ENCODE results near the gene MYOCD. TPM values are rescaled to one million over a fixed set of nuclear protein-coding genes. Genes with fewer than 3 reads are reported as not detected.

The MYOCD gene
- total and polyA plus RNA-seq, 4 donors = 0.05 to 0.59 (median 0.23) TPM

GRCh38 chr17:12664252-12664651, 1.4 kb upstream of the MYOCD start:
- no peaks in the 10 kb centered on the region for H3K9me3 ChIP-seq (ENCODE audit: control insufficient read depth in 4 of 4, low read length in 3 of 4)
- no peak overlapping the region for H3K27ac ChIP-seq (ENCODE audit: low read depth in 1 of 2, low read length in 2 of 2)
- H3K27me3 ChIP-seq (ENCODE audit: control insufficient read depth in 4 of 4, insufficient read depth in 4 of 4, low read length in 3 of 4) = peaks cover 0 to 34% (median 7%) of the 10 kb centered on the region in 4 donors
- DNase-seq (ENCODE audit: low spot score) = no peak
- WGBS = 76% methylated on average over 11 of the region's 11 CpGs
- TF ChIP-seq HNF4A (conservative IDR thresholded peaks at IDR 0.05) = no peak
- no peak for TF ChIP-seq JUND (IDR thresholded peaks at IDR 0.05)
- TF ChIP-seq ATF3 (IDR thresholded peaks at IDR 0.05) = no peak
- TF ChIP-seq HNF4G (IDR thresholded peaks at IDR 0.05) = no peak
- no peak for TF ChIP-seq MAX (IDR thresholded peaks at IDR 0.05)
- TF ChIP-seq SP1 (IDR thresholded peaks at IDR 0.05) = no peak
- no peak for TF ChIP-seq CTCF (IDR thresholded peaks at IDR 0.05; ENCODE audit: low read depth, low read length, missing input control)
- no peak for TF ChIP-seq ZBTB33 (IDR thresholded peaks at IDR 0.05)
- TF ChIP-seq NR2F2 (IDR thresholded peaks at IDR 0.05) = no peak
- TF ChIP-seq EGR1 (IDR thresholded peaks at IDR 0.05; ENCODE audit: low read depth in 2 of 2) = no peak
- TF ChIP-seq GABPA (IDR thresholded peaks at IDR 0.05 in 1 of 2, conservative IDR thresholded peaks at IDR 0.05 in 1 of 2) = no peak
- TF ChIP-seq FOXA2 (IDR thresholded peaks at IDR 0.05) = no peak
- no peak for TF ChIP-seq RAD21 (IDR thresholded peaks at IDR 0.05)
- no peak for TF ChIP-seq RXRA (IDR thresholded peaks at IDR 0.05)
- no peak for TF ChIP-seq FOXA1 (IDR thresholded peaks at IDR 0.05)
- no peaks in the 10 kb centered on the region for H3K36me3 ChIP-seq (ENCODE audit: control insufficient read depth in 4 of 4, insufficient read depth in 3 of 4, low read depth in 1 of 4, low read length in 3 of 4)
- H3K4me3 ChIP-seq (ENCODE audit: low read depth in 1 of 3, low read length in 3 of 3) = no peak overlapping the region
- H3K9ac ChIP-seq (ENCODE audit: low read depth in 1 of 2, low read length in 2 of 2) = no peak overlapping the region
- peaks cover 4 to 12% (median 8%) of the 10 kb centered on the region in 4 donors for H3K4me1 ChIP-seq (ENCODE audit: control insufficient read depth in 4 of 4, insufficient read depth in 4 of 4, low read length in 3 of 4)

DNA sequence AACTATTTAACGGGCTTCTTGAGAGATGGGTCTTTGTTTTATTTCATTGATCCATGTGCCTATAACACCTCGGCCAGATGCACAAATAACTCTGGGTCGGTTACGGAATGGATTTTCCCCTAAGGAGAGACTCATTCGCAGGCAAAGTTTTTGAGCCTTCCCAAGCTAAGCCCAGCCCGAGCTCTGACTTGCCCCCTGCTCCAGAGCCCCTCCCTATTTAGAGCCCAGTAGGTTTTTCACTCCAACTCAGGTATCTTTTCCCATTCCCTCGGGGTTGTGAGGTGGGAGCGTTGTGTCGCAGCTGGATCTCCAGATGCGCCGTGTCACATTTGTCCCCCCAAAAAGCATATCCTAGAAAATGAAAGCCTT, 812 bp upstream of the MYOCD start:
- H3K4me3 ChIP-seq (ENCODE audit: low read depth in 1 of 3, low read length in 3 of 3) = peak overlapping the region in 2 of 3 donors; percentile 38 to 40
- no peak for DNase-seq (ENCODE audit: low spot score)
- H3K36me3 ChIP-seq (ENCODE audit: control insufficient read depth in 4 of 4, insufficient read depth in 3 of 4, low read depth in 1 of 4, low read length in 3 of 4) = no peaks in the 10 kb centered on the region
- H3K4me1 ChIP-seq (ENCODE audit: control insufficient read depth in 4 of 4, insufficient read depth in 4 of 4, low read length in 3 of 4) = peaks cover 4 to 12% (median 8%) of the 10 kb centered on the region in 4 donors
- TF ChIP-seq NR2F2 (IDR thresholded peaks at IDR 0.05) = no peak
- no peak for TF ChIP-seq RAD21 (IDR thresholded peaks at IDR 0.05)
- TF ChIP-seq MAX (IDR thresholded peaks at IDR 0.05) = no peak
- TF ChIP-seq HNF4A (conservative IDR thresholded peaks at IDR 0.05) = no peak
- TF ChIP-seq CTCF (IDR thresholded peaks at IDR 0.05; ENCODE audit: low read depth, low read length, missing input control) = no peak
- no peak for TF ChIP-seq JUND (IDR thresholded peaks at IDR 0.05)
- no peak for TF ChIP-seq ATF3 (IDR thresholded peaks at IDR 0.05)
- TF ChIP-seq EGR1 (IDR thresholded peaks at IDR 0.05; ENCODE audit: low read depth in 2 of 2) = no peak
- no peak for TF ChIP-seq FOXA2 (IDR thresholded peaks at IDR 0.05)
- H3K9ac ChIP-seq (ENCODE audit: low read depth in 1 of 2, low read length in 2 of 2) = no peak overlapping the region
- H3K27ac ChIP-seq (ENCODE audit: low read depth in 1 of 2, low read length in 2 of 2) = no peak overlapping the region
- peaks cover 0 to 34% (median 7%) of the 10 kb centered on the region in 4 donors for H3K27me3 ChIP-seq (ENCODE audit: control insufficient read depth in 4 of 4, insufficient read depth in 4 of 4, low read length in 3 of 4)
- H3K9me3 ChIP-seq (ENCODE audit: control insufficient read depth in 4 of 4, low read length in 3 of 4) = no peaks in the 10 kb centered on the region
- WGBS = 11% methylated on average over 11 of the region's 11 CpGs
